BJ (cell line): ENCODE data around the gene ACAD10. TPM values are rescaled to one million over a fixed set of nuclear protein-coding genes. Genes with fewer than 3 reads are reported as not detected.

Experiments
- CTCF ChIA-PET: fragments of 350-600 bp; formaldehyde crosslinking; extraction: SDS; loops from one replicate; lab custom pipeline; 2021; ENCODE audit warnings: antibody characterized with exemption, inconsistent platforms; lab: Yijun Ruan, JAX
- POLR2A ChIA-PET: fragments of 300-600 bp; sonication (Branson Sonifier 250); formaldehyde crosslinking; extraction: SDS; loops from one replicate; lab custom pipeline; 2021; ENCODE audit warnings: antibody characterized with exemption; lab: Charles Lee
- DNase-seq: peaks from one replicate; pipeline ENCODE4 v3.0.0-alpha.2; 2011; ENCODE audit warnings: low read depth
- H3K27me3 ChIP-seq: 2 replicates; pipeline ENCODE4 v1.6.0; 2011; ENCODE audit warnings: low read length; ENCODE audit not compliant: control insufficient read depth, insufficient read depth
- H3K36me3 ChIP-seq: 2 replicates; pipeline ENCODE4 v1.5.1; 2011; ENCODE audit warnings: low read length; ENCODE audit not compliant: control insufficient read depth, insufficient read depth
- H3K4me3 ChIP-seq: 2 replicates; pipeline ENCODE4 v1.5.1; 2011; ENCODE audit warnings: low read depth, mild to moderate bottlenecking, control low read depth, low read length
- CTCF ChIP-seq: IDR thresholded peaks from 2 replicates; pipeline ENCODE4 v1.5.1; 2011; ENCODE audit warnings: low read depth, mild to moderate bottlenecking, control low read depth, inconsistent platforms, low read length, moderate library complexity; ENCODE audit not compliant: insufficient read depth
- polyA plus RNA-seq: library from polyadenylated mRNA; depleted of rRNA; stranded (reverse); fragments of >200 nt; gene quantifications from 2 replicates; pipeline ENCODE4 v1.2.3, GENCODE V29; 2011

ACAD10 gene
- polyA plus RNA-seq, 1 experiment = 15.4 TPM

GRCh38 chr12:111792856-111793235 lies 107.0 kb downstream of the ACAD10 start:
- CTCF ChIA-PET = interaction anchor here (1.2 to 2.1 kb wide), 2 partner anchors 23 to 39 kb away, joined by 5 to 8 read pairs; no protein-coding TSS in a partner anchor
- peaks cover 18% of the 10 kb centered on the region for H3K36me3 ChIP-seq
- no peak for DNase-seq
- no peak for TF ChIP-seq CTCF
- H3K4me3 ChIP-seq = no peak overlapping the region
- no peaks in the 10 kb centered on the region for H3K27me3 ChIP-seq
- POLR2A ChIA-PET = no interaction called here

- no peak for DNase-seq
- Histone ChIP-seq H3K36me3 (peaks cover 12% of the 10 kb centered on the region), H3K27me3 (no peaks in the 10 kb centered on the region), H3K4me3 (no peak overlapping the region)
- POLR2A ChIA-PET = no interaction called here
- TF ChIP-seq CTCF = no peak
- CTCF ChIA-PET = interaction anchor here (1.4 kb wide), 1 partner anchor 15 kb away, joined by 4 read pairs; no protein-coding TSS in a partner anchor
Measured at GRCh38 chr12:111798182-111798581, 112.3 kb downstream of the ACAD10 start.

- Histone ChIP-seq H3K4me3 (no peak overlapping the region), H3K27me3 (no peaks in the 10 kb centered on the region), H3K36me3 (peaks cover 14% of the 10 kb centered on the region)
- ChIA-PET CTCF (interaction anchor here (1.0 to 2.3 kb wide), 5 partner anchors 9 to 33 kb away, joined by 3 to 10 read pairs (median 4); partner anchors contain the start of gene ALDH2), POLR2A (no interaction called here)
- TF ChIP-seq CTCF = no peak
- DNase-seq = no peak
Measured at GRCh38 chr12:111799758-111800157, 113.9 kb downstream of the ACAD10 start.

GRCh38 chr12:111803038-111803626 lies 117.3 kb downstream of the ACAD10 start:
- POLR2A ChIA-PET = no interaction called here
- peaks cover 15% of the 10 kb centered on the region for H3K36me3 ChIP-seq
- no peak overlapping the region for H3K4me3 ChIP-seq
- TF ChIP-seq CTCF = no peak
- CTCF ChIA-PET = no interaction called here
- H3K27me3 ChIP-seq = no peaks in the 10 kb centered on the region
- no peak for DNase-seq

- no peaks in the 10 kb centered on the region for H3K27me3 ChIP-seq
- no peak overlapping the region for H3K4me3 ChIP-seq
- DNase-seq = no peak
- CTCF ChIA-PET = interaction anchor here (1.2 kb wide), 1 partner anchor 9 kb away, joined by 3 read pairs; no protein-coding TSS in a partner anchor
- POLR2A ChIA-PET = no interaction called here
- peaks cover 13% of the 10 kb centered on the region for H3K36me3 ChIP-seq
- no peak for TF ChIP-seq CTCF
Measured at GRCh38 chr12:111803851-111804250, 118.0 kb downstream of the ACAD10 start.
